ENCODE results near the gene FAM50B. TPM values are rescaled to one million over a fixed set of nuclear protein-coding genes. Genes with fewer than 3 reads are reported as not detected.

The FAM50B gene
- total and polyA plus RNA-seq, 10 of the 15 experiments (the other 5 are each of a cell fraction or from before 2014, with no cell fraction given): 0.58 to 10.2 (median 5.9) TPM

- CTCF ChIA-PET: interaction anchor here (0.6 to 2.4 kb wide), 3 partner anchors 12 to 206 kb away, joined by 3 to 7 read pairs (median 4); partner anchors contain the start of gene FAM50B
- no TSS peak for BruUV-seq (replicated peaks)
- SMC1A ChIA-PET (ENCODE audit: uncharacterized antibody, unreplicated experiment): no interaction called here
- no peaks in the 10 kb centered on the region; a peak in 1 of 4 replicates for H3K27me3 ChIP-seq (replicated peaks in 1 of 2; ENCODE audit: control insufficient read depth in 2 of 2, insufficient read depth in 2 of 2, low read length in 1 of 2)
- DNase-seq (ENCODE audit: low read depth, low spot score): no peak
- in situ Hi-C loops (cut with MboI): no loop called here
- no peak for ATAC-seq
- H3K9ac ChIP-seq (ENCODE audit: control insufficient read depth, insufficient read depth, low read length): no peak overlapping the region
- H4K20me1 ChIP-seq (ENCODE audit: control insufficient read depth, insufficient read depth): no peaks in the 10 kb centered on the region
- 19% methylated on average over 4 of the region's 4 CpGs for WGBS (ENCODE audit: insufficient coverage, insufficient replicate concordance, low lambda C conversion rate, missing lambda C conversion rate)
- RAD21 ChIA-PET (ENCODE audit: unreplicated experiment): no interaction called here
- intact Hi-C loops (cut with micrococcal nuclease; ENCODE audit: unreplicated experiment): no loop called here
- H3K9me3 ChIP-seq (replicated peaks; ENCODE audit: control insufficient read depth, insufficient read depth, low read length): no peaks in the 10 kb centered on the region; the same call in 2 of the 3 replicates
- POLR2A ChIA-PET: no interaction called here
- no peak overlapping the region for H3K4me2 ChIP-seq (ENCODE audit: control insufficient read depth, insufficient read depth)
- no peak overlapping the region for H3K4me3 ChIP-seq
- H3K4me1 ChIP-seq (ENCODE audit: control insufficient read depth, insufficient read depth, low read length): no peaks in the 10 kb centered on the region
- no peaks in the 10 kb centered on the region for H3K36me3 ChIP-seq (ENCODE audit: control insufficient read depth in 2 of 2, insufficient read depth in 2 of 2, low read length in 1 of 2)
- FAIRE-seq: no peak
- no peak for TF ChIP-seq USF1 (IDR thresholded peaks at IDR 0.05; ENCODE audit: borderline replicate concordance, extremely low read length, insufficient read depth, low read depth, low read length)
- no peak for TF ChIP-seq ATF2 (IDR thresholded peaks at IDR 0.05; ENCODE audit: low read length)
- TF ChIP-seq ZNF274 (IDR thresholded peaks at IDR 0.05; ENCODE audit: insufficient read depth, insufficient read length): no peak
- no peak for TF ChIP-seq ZNF622 (IDR thresholded peaks at IDR 0.05)
- H2AFZ ChIP-seq (ENCODE audit: control insufficient read depth, low read depth, low read length): no peak overlapping the region
- no peaks in the 10 kb centered on the region for H3K79me2 ChIP-seq (ENCODE audit: control insufficient read depth, insufficient read depth, low read length)
- H3K27ac ChIP-seq (ENCODE audit: control insufficient read depth, insufficient read depth): no peak overlapping the region
These were observed 12.3 kb downstream of the FAM50B start for GRCh38 chr6:3861424-3861823.

GRCh38 chr6:3862038-3862437 is 12.9 kb downstream of the FAM50B start:
- RAD21 ChIA-PET (ENCODE audit: unreplicated experiment): no interaction called here
- no TSS peak for BruUV-seq (replicated peaks)
- Histone ChIP-seq H3K36me3 (ENCODE audit: control insufficient read depth in 2 of 2, insufficient read depth in 2 of 2, low read length in 1 of 2) (no peaks in the 10 kb centered on the region), H3K79me2 (ENCODE audit: control insufficient read depth, insufficient read depth, low read length) (no peaks in the 10 kb centered on the region), H3K4me3 (no peak overlapping the region), H3K4me2 (ENCODE audit: control insufficient read depth, insufficient read depth) (no peak overlapping the region), H2AFZ (ENCODE audit: control insufficient read depth, low read depth, low read length) (no peak overlapping the region), H3K4me1 (ENCODE audit: control insufficient read depth, insufficient read depth, low read length) (no peaks in the 10 kb centered on the region), H3K9ac (ENCODE audit: control insufficient read depth, insufficient read depth, low read length) (no peak overlapping the region), H3K27me3 (replicated peaks in 1 of 2; ENCODE audit: control insufficient read depth in 2 of 2, insufficient read depth in 2 of 2, low read length in 1 of 2) (no peaks in the 10 kb centered on the region; a peak in 1 of 4 replicates), H4K20me1 (ENCODE audit: control insufficient read depth, insufficient read depth) (no peaks in the 10 kb centered on the region), H3K27ac (ENCODE audit: control insufficient read depth, insufficient read depth) (no peak overlapping the region), H3K9me3 (replicated peaks; ENCODE audit: control insufficient read depth, insufficient read depth, low read length) (no peaks in the 10 kb centered on the region; the same call in 2 of the 3 replicates)
- no peak for DNase-seq (ENCODE audit: low read depth, low spot score)
- in situ Hi-C loops (cut with MboI) (no loop called here), intact Hi-C loops (cut with micrococcal nuclease; ENCODE audit: unreplicated experiment) (no loop called here)
- TF ChIP-seq MLLT1 (IDR thresholded peaks at IDR 0.05) (no peak), FOXK2 (IDR thresholded peaks at IDR 0.05) (no peak), PML (IDR thresholded peaks at IDR 0.05; ENCODE audit: low read length) (no peak), SRF (IDR thresholded peaks at IDR 0.05; ENCODE audit: low read depth in 2 of 2, low read length in 2 of 2) (no peak), CBX3 (IDR thresholded peaks at IDR 0.05; ENCODE audit: borderline replicate concordance, low read depth) (no peak)
- no peak for ATAC-seq
- POLR2A ChIA-PET: no interaction called here
- CTCF ChIA-PET: interaction anchor here (0.6 to 2.4 kb wide), 5 partner anchors 9 to 151 kb away, joined by 3 to 7 read pairs (median 4); partner anchors contain the start of gene FAM50B
- FAIRE-seq: no peak
- 32% methylated on average over 3 of the region's 3 CpGs for WGBS (ENCODE audit: insufficient coverage, insufficient replicate concordance, low lambda C conversion rate, missing lambda C conversion rate)
- SMC1A ChIA-PET (ENCODE audit: uncharacterized antibody, unreplicated experiment): no interaction called here

Measured in GM12878 (cell line).